ENCODE measurements around the gene G6PC3.

Gene G6PC3

DNA sequence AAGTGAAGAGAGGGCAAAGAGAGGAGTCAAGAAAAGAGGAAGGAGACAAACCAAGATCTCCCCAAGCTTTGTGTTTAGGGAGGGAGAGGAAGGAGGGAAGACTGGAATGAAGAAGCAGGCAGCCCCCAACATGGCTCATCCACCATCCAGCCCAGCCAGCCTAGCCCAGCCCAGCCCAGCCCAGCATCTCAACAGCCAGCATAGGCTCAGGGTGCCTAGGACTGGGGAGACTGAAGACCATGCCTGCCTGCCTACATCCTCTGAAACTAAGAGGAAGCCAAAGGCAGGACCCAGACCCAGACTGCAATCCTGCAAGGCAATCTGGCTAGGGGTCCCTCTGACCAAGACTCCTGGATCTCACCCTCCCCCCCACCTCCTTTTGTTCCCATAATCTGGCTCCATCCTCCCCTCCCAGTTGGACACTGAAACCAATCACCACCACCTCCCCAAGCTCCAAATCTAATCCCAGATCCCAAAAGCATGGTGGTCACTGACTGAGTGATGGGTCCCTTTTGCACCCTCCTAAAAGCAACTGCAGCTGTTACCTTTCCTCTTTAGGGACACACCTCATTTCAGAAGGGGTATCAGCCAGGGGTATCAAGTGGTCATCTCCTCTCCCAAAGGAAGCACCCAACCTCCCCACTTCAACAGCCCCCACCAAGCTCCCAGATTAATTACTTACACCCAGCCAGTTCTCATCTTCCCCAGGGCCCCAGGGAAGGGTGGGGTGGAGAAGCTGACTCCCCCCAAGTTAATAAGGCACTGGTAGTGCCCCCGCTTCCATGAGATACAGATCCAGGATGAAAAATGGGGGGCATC, 51.7 kb downstream of the G6PC3 start:
- no peaks in the 10 kb centered on the region for H3K27me3 ChIP-seq
- DNase-seq = no peak
- TF ChIP-seq, protein P1, sequence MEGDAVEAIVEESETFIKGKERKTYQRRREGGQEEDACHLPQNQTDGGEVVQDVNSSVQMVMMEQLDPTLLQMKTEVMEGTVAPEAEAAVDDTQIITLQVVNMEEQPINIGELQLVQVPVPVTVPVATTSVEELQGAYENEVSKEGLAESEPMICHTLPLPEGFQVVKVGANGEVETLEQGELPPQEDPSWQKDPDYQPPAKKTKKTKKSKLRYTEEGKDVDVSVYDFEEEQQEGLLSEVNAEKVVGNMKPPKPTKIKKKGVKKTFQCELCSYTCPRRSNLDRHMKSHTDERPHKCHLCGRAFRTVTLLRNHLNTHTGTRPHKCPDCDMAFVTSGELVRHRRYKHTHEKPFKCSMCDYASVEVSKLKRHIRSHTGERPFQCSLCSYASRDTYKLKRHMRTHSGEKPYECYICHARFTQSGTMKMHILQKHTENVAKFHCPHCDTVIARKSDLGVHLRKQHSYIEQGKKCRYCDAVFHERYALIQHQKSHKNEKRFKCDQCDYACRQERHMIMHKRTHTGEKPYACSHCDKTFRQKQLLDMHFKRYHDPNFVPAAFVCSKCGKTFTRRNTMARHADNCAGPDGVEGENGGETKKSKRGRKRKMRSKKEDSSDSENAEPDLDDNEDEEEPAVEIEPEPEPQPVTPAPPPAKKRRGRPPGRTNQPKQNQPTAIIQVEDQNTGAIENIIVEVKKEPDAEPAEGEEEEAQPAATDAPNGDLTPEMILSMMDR (IDR thresholded peaks at IDR 0.05; ENCODE audit: low read depth, low read length) = no peak
- H3K9me3 ChIP-seq = no peaks in the 10 kb centered on the region
- peak overlapping the region; percentile 85 for H3K4me3 ChIP-seq (ENCODE audit: low read depth, low read length)
- H3K4me1 ChIP-seq = peaks cover 16% of the 10 kb centered on the region
- H3K36me3 ChIP-seq = no peaks in the 10 kb centered on the region

DNA sequence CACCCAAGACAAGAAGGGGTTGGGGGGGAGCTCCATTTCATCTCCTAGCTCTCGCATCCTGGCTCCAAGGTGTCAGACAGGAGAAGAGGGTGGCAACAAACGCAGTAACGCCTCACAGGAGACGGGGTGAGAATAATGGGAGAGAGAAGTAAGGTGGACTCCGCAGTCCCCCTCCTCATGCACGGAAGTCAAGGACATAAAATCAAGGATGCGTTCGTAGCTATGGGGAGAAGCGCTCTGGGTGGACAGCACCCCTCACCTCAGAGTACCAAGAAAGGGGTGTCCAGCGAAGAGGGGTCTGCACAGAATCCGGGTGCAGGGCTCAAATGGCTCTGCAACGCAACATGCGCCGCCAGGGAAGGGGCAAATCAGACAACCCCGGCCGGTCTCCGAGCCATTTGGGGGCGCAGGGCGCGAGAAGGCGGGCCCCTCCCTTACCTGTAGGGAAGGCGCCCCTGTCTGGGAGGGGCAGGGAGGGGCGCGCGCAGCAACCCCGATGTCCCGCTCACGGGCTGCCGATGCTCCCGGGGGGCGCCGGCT, 52.4 kb downstream of the G6PC3 start:
- Histone ChIP-seq H3K4me1 (peaks cover 16% of the 10 kb centered on the region), H3K27me3 (no peaks in the 10 kb centered on the region), H3K9me3 (no peaks in the 10 kb centered on the region), H3K4me3 (ENCODE audit: low read depth, low read length) (peak overlapping the region; percentile 85), H3K36me3 (no peaks in the 10 kb centered on the region)
- DNase-seq = no peak
- TF ChIP-seq, protein P1 (IDR thresholded peaks at IDR 0.05; ENCODE audit: low read depth, low read length) = no peak

DNA sequence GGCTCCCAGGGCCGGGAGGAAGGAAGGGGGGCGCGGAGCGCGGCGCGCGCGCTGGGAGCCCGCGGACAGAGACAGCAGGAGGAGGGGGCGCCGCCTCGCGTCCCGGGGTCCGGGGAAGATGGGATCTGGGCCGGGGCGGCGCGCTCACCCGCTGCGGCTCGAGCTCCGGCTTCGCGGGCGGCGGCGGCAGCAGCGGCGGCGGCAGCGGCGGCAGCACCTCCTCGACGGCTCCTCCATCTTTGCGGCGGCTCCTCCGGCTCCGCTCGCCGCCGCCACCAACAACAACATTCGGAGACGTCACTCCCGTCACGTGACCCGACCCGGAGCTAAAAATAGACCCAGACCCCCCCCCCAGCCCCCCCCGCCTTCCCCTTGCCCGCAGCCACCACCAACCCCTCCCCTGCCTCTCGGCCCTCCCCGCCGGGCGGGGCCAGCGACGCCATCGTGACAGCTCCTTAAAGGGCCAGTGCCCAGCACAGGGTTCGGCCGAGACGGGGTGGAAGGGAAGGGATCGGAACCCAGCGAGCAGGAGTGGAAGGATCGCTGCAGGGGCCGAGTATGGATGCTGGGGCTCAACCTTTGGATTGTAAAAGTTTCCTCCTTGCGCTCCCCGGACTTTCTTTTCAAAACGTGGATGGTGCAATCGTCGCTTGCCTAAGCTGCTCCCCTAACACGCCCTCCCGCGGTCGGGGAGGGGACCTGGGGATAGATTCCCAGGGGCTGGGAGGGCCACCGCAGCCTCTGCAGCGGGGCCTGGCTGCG, 53.0 kb downstream of the G6PC3 start, which contains the start of gene HDAC5:
Gene HDAC5 (minus strand): TSS at position 286 of the 762 bp plus-strand sequence. CDS start 6,126 bp downstream, outside the sequence.
- no peaks in the 10 kb centered on the region for H3K9me3 ChIP-seq
- TF ChIP-seq, protein P1 (IDR thresholded peaks at IDR 0.05; ENCODE audit: low read depth, low read length) = peak; percentile 68
- DNase-seq = peak; percentile 98
- no peaks in the 10 kb centered on the region for H3K36me3 ChIP-seq
- H3K27me3 ChIP-seq = no peaks in the 10 kb centered on the region
- H3K4me3 ChIP-seq (ENCODE audit: low read depth, low read length) = peak within 1 kb of the TSS; percentile 85
- peaks cover 16% of the 10 kb centered on the region for H3K4me1 ChIP-seq

DNA sequence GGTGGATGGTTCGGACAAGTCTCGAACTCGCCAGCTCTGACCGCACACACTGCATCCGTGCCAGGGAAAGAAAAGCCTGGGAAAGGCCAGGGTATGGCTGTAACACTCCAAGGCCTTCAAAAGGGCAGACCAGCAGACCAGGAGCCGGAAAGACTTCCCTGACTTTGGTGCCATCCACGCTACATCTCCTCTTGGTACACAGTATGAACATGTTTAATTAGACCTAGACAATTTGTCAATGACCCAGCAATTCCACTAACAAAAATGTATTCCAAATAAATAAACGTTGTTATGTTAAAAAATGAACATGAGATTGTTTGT, 53.5 kb downstream of the G6PC3 start:
- no peaks in the 10 kb centered on the region for H3K27me3 ChIP-seq
- TF ChIP-seq, protein P1 (IDR thresholded peaks at IDR 0.05; ENCODE audit: low read depth, low read length) = no peak
- H3K9me3 ChIP-seq = no peaks in the 10 kb centered on the region
- H3K36me3 ChIP-seq = no peaks in the 10 kb centered on the region
- peak overlapping the region; percentile 65 for H3K4me3 ChIP-seq (ENCODE audit: low read depth, low read length)
- peaks cover 16% of the 10 kb centered on the region for H3K4me1 ChIP-seq
- DNase-seq = no peak
